Ishikawa (cell line): ENCODE measurements around the gene TARBP1.

ENCODE experiments used
- CEBPB ChIP-seq: IDR thresholded peaks from 2 replicates; pipeline ENCODE4 v1.6.1; 2012
- CREB1 ChIP-seq: IDR thresholded peaks from 2 replicates; pipeline ENCODE4 v1.6.1; 2012; ENCODE audit warnings: low read depth
- EGR1 ChIP-seq: IDR thresholded peaks from 2 replicates; pipeline ENCODE4 v1.6.1; 2012
- EP300 ChIP-seq: IDR thresholded peaks from 2 replicates; pipeline ENCODE4 v1.6.1; 2012; ENCODE audit warnings: borderline replicate concordance
- FOXM1 ChIP-seq: IDR thresholded peaks from 2 replicates; pipeline ENCODE4 v1.6.1; 2012; ENCODE audit warnings: low read depth, borderline replicate concordance
- MAX ChIP-seq: IDR thresholded peaks from 2 replicates; pipeline ENCODE4 v1.6.1; 2012
- NFIC ChIP-seq: IDR thresholded peaks from 2 replicates; pipeline ENCODE4 v1.6.1; 2012
- RAD21 ChIP-seq: IDR thresholded peaks from 2 replicates; pipeline ENCODE4 v1.6.1; 2012; ENCODE audit warnings: low read depth
- REST ChIP-seq: IDR thresholded peaks from 2 replicates; pipeline ENCODE4 v1.6.1; 2012; ENCODE audit warnings: low read depth, mild to moderate bottlenecking
- TAF1 ChIP-seq: IDR thresholded peaks from 2 replicates; pipeline ENCODE4 v1.6.1; 2012; ENCODE audit warnings: low read depth, mild to moderate bottlenecking
- TCF12 ChIP-seq: IDR thresholded peaks from 2 replicates; pipeline ENCODE4 v1.6.1; 2012; ENCODE audit warnings: low read depth
- TEAD4 ChIP-seq: IDR thresholded peaks from 2 replicates; pipeline ENCODE4 v1.6.1; 2012
- USF1 ChIP-seq: IDR thresholded peaks from 2 replicates; pipeline ENCODE4 v1.6.1; 2012
- YY1 ChIP-seq: IDR thresholded peaks from 2 replicates; pipeline ENCODE4 v1.6.1; 2012; ENCODE audit warnings: low read depth
- ZBTB7A ChIP-seq: IDR thresholded peaks from 2 replicates; pipeline ENCODE4 v1.6.1; 2012; ENCODE audit warnings: low read depth

TARBP1 gene

GRCh38 chr1:234368320-234369032 is 110.5 kb downstream of the TARBP1 start:
- TF ChIP-seq ZBTB7A: no peak

- TF ChIP-seq TAF1: no peak
- no peak for TF ChIP-seq EGR1
- no peak for TF ChIP-seq ZBTB7A
- TF ChIP-seq CEBPB: no peak
- no peak for TF ChIP-seq EP300
- TF ChIP-seq FOXM1: no peak
- no peak for TF ChIP-seq TEAD4
- TF ChIP-seq REST: no peak
- no peak for TF ChIP-seq CREB1
- no peak for TF ChIP-seq MAX
- no peak for TF ChIP-seq NFIC
- no peak for TF ChIP-seq TCF12
- no peak for TF ChIP-seq RAD21
- TF ChIP-seq YY1: no peak
- TF ChIP-seq USF1: no peak
Measured at GRCh38 chr1:234362558-234362957, 116.4 kb downstream of the TARBP1 start.

- no peak for TF ChIP-seq TAF1
- no peak for TF ChIP-seq EP300
- no peak for TF ChIP-seq TCF12
- TF ChIP-seq NFIC: no peak
- no peak for TF ChIP-seq TEAD4
- TF ChIP-seq YY1: no peak
- TF ChIP-seq CREB1: no peak
- no peak for TF ChIP-seq MAX
- TF ChIP-seq RAD21: no peak
- no peak for TF ChIP-seq CEBPB
- no peak for TF ChIP-seq REST
- no peak for TF ChIP-seq EGR1
- TF ChIP-seq FOXM1: no peak
- no peak for TF ChIP-seq USF1
- TF ChIP-seq ZBTB7A: no peak
Measured at GRCh38 chr1:234361102-234361603, 117.8 kb downstream of the TARBP1 start.

- no peak for TF ChIP-seq EP300
Measured at GRCh38 chr1:234357831-234358230, 121.1 kb downstream of the TARBP1 start.

GRCh38 chr1:234355782-234356510 is 123.0 kb downstream of the TARBP1 start:
- TF ChIP-seq NFIC (no peak), YY1 (no peak)

- TF ChIP-seq CREB1 (no peak), EGR1 (no peak), FOXM1 (no peak), RAD21 (no peak), MAX (no peak), TAF1 (no peak), CEBPB (no peak), REST (no peak)
Measured at GRCh38 chr1:234348964-234349363, 130.0 kb downstream of the TARBP1 start.
